WTC11 (cell line): Measurements from ENCODE around the gene CCL4.

ENCODE experiments used
- CBFB ChIP-seq: sonication (generic); formaldehyde crosslinking; IDR thresholded peaks from 2 replicates; pipeline ENCODE4 v1.8.1; 2022; ENCODE audit warnings: mild to moderate bottlenecking, low read depth, missing genetic modification reagents
- ELF4 ChIP-seq: sonication (generic); formaldehyde crosslinking; IDR thresholded peaks from 2 replicates; pipeline ENCODE4 v1.8.1; 2022; ENCODE audit warnings: low read depth, mild to moderate bottlenecking, moderate library complexity, missing genetic modification reagents
- ETV6 ChIP-seq: sonication (generic); formaldehyde crosslinking; IDR thresholded peaks from 2 replicates; pipeline ENCODE4 v1.8.1; 2022; ENCODE audit warnings: mild to moderate bottlenecking, missing genetic modification reagents
- GRHL2 ChIP-seq: fragments of 250-450 bp; sonication (Bioruptor Pico); IDR thresholded peaks from 2 replicates; pipeline ENCODE4 v1.8.0; 2022; ENCODE audit warnings: mild to moderate bottlenecking, moderate library complexity; ENCODE audit not compliant: insufficient replicate concordance, severe bottlenecking
- HMGA2 ChIP-seq: fragments of 250-450 bp; sonication (Bioruptor Pico); IDR thresholded peaks from 2 replicates; pipeline ENCODE4 v1.4.0; 2021; ENCODE audit warnings: mild to moderate bottlenecking, moderate library complexity
- JUN ChIP-seq: sonication (generic); formaldehyde crosslinking; IDR thresholded peaks from 2 replicates; pipeline ENCODE4 v1.8.0; 2023; ENCODE audit warnings: mild to moderate bottlenecking, missing genetic modification reagents
- NR1H2 ChIP-seq: sonication (generic); formaldehyde crosslinking; IDR thresholded peaks from 2 replicates; pipeline ENCODE4 v1.9.0; 2021; ENCODE audit warnings: mild to moderate bottlenecking, moderate library complexity, missing genetic modification reagents
- TEAD4 ChIP-seq: sonication (generic); formaldehyde crosslinking; IDR thresholded peaks from 2 replicates; pipeline ENCODE4 v1.8.0; 2022; ENCODE audit warnings: mild to moderate bottlenecking, missing genetic modification reagents
- TF ChIP-seq, protein P1 (sequence below): sonication (generic); formaldehyde crosslinking; IDR thresholded peaks from 2 replicates; pipeline ENCODE4 v1.8.1; 2022; ENCODE audit warnings: low read depth, mild to moderate bottlenecking, moderate library complexity, missing genetic modification reagents, borderline replicate concordance
- TF ChIP-seq, protein P2 (sequence below): fragments of 200-600 bp; IDR thresholded peaks from 2 replicates; pipeline ENCODE4 v1.8.0; 2022; ENCODE audit warnings: antibody characterized with exemption
- TF ChIP-seq, protein P3 (sequence below): sonication (generic); formaldehyde crosslinking; IDR thresholded peaks from 2 replicates; pipeline ENCODE4 v1.8.0; 2022; ENCODE audit warnings: mild to moderate bottlenecking, missing genetic modification reagents
- TF ChIP-seq, protein P4 (sequence below): sonication (generic); formaldehyde crosslinking; IDR thresholded peaks from 2 replicates; pipeline ENCODE4 v1.8.1; 2022; ENCODE audit warnings: low read depth, missing genetic modification reagents, borderline replicate concordance
- TF ChIP-seq, protein P5 (sequence below): sonication (generic); formaldehyde crosslinking; IDR thresholded peaks from 2 replicates; pipeline ENCODE4 v1.8.1; 2023; ENCODE audit warnings: mild to moderate bottlenecking, missing genetic modification reagents

DNA sequence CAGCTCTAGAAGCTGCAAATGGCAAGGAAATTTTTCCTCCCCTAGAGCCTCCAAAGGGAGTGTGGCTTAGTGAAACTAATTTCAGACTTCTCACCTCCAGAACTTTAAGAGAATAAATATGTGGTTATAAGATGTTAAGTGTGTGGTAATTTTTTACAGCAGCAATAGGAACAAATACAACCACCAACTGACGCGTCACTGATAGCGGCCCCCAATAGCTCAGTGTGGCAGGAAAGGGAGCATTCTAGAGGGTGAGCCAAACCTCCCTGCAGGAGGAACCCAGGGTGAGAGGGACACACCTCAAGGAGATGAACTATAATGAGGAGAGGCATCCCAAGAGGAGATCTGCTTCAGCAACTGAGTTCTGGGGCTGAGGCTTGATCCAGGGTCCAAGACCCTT, 4.0 kb downstream of the CCL4 start:
- TF ChIP-seq, protein P1, sequence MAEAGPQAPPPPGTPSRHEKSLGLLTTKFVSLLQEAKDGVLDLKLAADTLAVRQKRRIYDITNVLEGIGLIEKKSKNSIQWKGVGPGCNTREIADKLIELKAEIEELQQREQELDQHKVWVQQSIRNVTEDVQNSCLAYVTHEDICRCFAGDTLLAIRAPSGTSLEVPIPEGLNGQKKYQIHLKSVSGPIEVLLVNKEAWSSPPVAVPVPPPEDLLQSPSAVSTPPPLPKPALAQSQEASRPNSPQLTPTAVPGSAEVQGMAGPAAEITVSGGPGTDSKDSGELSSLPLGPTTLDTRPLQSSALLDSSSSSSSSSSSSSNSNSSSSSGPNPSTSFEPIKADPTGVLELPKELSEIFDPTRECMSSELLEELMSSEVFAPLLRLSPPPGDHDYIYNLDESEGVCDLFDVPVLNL (CRISPR knock-in tag) = no peak
- TF ChIP-seq, protein P2, sequence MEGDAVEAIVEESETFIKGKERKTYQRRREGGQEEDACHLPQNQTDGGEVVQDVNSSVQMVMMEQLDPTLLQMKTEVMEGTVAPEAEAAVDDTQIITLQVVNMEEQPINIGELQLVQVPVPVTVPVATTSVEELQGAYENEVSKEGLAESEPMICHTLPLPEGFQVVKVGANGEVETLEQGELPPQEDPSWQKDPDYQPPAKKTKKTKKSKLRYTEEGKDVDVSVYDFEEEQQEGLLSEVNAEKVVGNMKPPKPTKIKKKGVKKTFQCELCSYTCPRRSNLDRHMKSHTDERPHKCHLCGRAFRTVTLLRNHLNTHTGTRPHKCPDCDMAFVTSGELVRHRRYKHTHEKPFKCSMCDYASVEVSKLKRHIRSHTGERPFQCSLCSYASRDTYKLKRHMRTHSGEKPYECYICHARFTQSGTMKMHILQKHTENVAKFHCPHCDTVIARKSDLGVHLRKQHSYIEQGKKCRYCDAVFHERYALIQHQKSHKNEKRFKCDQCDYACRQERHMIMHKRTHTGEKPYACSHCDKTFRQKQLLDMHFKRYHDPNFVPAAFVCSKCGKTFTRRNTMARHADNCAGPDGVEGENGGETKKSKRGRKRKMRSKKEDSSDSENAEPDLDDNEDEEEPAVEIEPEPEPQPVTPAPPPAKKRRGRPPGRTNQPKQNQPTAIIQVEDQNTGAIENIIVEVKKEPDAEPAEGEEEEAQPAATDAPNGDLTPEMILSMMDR = no peak
- TF ChIP-seq, protein P3, sequence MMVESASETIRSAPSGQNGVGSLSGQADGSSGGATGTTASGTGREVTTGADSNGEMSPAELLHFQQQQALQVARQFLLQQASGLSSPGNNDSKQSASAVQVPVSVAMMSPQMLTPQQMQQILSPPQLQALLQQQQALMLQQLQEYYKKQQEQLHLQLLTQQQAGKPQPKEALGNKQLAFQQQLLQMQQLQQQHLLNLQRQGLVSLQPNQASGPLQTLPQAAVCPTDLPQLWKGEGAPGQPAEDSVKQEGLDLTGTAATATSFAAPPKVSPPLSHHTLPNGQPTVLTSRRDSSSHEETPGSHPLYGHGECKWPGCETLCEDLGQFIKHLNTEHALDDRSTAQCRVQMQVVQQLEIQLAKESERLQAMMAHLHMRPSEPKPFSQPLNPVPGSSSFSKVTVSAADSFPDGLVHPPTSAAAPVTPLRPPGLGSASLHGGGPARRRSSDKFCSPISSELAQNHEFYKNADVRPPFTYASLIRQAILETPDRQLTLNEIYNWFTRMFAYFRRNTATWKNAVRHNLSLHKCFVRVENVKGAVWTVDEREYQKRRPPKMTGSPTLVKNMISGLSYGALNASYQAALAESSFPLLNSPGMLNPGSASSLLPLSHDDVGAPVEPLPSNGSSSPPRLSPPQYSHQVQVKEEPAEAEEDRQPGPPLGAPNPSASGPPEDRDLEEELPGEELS (CRISPR knock-in tag) = no peak
- TF ChIP-seq, protein P4, sequence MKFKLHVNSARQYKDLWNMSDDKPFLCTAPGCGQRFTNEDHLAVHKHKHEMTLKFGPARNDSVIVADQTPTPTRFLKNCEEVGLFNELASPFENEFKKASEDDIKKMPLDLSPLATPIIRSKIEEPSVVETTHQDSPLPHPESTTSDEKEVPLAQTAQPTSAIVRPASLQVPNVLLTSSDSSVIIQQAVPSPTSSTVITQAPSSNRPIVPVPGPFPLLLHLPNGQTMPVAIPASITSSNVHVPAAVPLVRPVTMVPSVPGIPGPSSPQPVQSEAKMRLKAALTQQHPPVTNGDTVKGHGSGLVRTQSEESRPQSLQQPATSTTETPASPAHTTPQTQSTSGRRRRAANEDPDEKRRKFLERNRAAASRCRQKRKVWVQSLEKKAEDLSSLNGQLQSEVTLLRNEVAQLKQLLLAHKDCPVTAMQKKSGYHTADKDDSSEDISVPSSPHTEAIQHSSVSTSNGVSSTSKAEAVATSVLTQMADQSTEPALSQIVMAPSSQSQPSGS (CRISPR knock-in tag) = no peak
- TF ChIP-seq, protein P5, sequence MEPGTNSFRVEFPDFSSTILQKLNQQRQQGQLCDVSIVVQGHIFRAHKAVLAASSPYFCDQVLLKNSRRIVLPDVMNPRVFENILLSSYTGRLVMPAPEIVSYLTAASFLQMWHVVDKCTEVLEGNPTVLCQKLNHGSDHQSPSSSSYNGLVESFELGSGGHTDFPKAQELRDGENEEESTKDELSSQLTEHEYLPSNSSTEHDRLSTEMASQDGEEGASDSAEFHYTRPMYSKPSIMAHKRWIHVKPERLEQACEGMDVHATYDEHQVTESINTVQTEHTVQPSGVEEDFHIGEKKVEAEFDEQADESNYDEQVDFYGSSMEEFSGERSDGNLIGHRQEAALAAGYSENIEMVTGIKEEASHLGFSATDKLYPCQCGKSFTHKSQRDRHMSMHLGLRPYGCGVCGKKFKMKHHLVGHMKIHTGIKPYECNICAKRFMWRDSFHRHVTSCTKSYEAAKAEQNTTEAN = no peak
- TF ChIP-seq GRHL2 (no peak), HMGA2 (no peak), NR1H2 (no peak), CBFB (CRISPR knock-in tag) (no peak), TEAD4 (CRISPR knock-in tag) (no peak), ETV6 (CRISPR knock-in tag) (no peak), JUN (no peak), ELF4 (CRISPR knock-in tag) (no peak)
